Adrenal gland (tissue), 12 donors: Measurements from ENCODE around the gene LRRC71. TPM values are rescaled to one million over a fixed set of nuclear protein-coding genes. Genes with fewer than 3 reads are reported as not detected.

ENCODE experiments used
- DNase-seq, 7 donors: peaks; one replicate each; pipeline ENCODE4 v3.0.0-alpha.2; 2019 to 2020
- H3K27ac ChIP-seq, 5 donors: fragments of 200-600 bp; sonication (generic) in 4 of 5; 1 replicate in 3 of 5; 2 replicates in 2 of 5; pipeline versions ENCODE4 v1.5.1 to v1.8.0; 2016 to 2020; ENCODE audit warnings: mild to moderate bottlenecking in 1 of 5
- H3K27me3 ChIP-seq: fragments of 200-600 bp; 2 replicates; pipeline ENCODE4 v1.8.0; 2021
- H3K36me3 ChIP-seq, 2 donors: fragments of 200-600 bp; replicated peaks in 1 of 2; 1 replicate in 1 of 2; 2 replicates in 1 of 2; pipeline versions ENCODE4 v1.5.1 to v1.8.0; 2018 to 2022
- H3K4me1 ChIP-seq, 2 donors: fragments of 200-600 bp; replicated peaks in 1 of 2; 1 replicate in 1 of 2; 2 replicates in 1 of 2; pipeline versions ENCODE4 v1.5.1 to v1.8.0; 2018 to 2021
- H3K4me3 ChIP-seq, 4 donors: fragments of 200-600 bp; sonication (generic) in 3 of 4; one replicate each; pipeline ENCODE4 v1.5.1; 2016 to 2018
- H3K9me3 ChIP-seq, 3 donors: fragments of 200-600 bp; sonication (generic) in 1 of 3; replicated peaks in 1 of 3; 1 replicate in 2 of 3; 2 replicates in 1 of 3; pipeline versions ENCODE4 v1.5.1 to v1.8.0; 2016 to 2021
- CTCF ChIP-seq, 6 experiments: fragments of 450-650 bp in 4 of 6; fragments of 200-600 bp in 2 of 6; sonication (generic) in 1 of 6; IDR thresholded peaks; 1 replicate in 5 of 6; 2 replicates in 1 of 6; pipeline versions ENCODE4 v1.5.1 to v1.8.0; 2016 to 2021; ENCODE audit warnings: antibody characterized with exemption in 6 of 6, mild to moderate bottlenecking in 2 of 6, moderate library complexity in 1 of 6
- POLR2A ChIP-seq, 2 donors: fragments of 450-650 bp; IDR thresholded peaks; one replicate each; pipeline ENCODE4 v1.6.1; 2017; ENCODE audit warnings: antibody characterized with exemption in 2 of 2, mild to moderate bottlenecking in 2 of 2, moderate library complexity in 1 of 2
- WGBS, 4 donors: extraction: QIAGEN DNeasy Blood & Tissue Kit in 2 of 4; methylation state at CpG; one replicate each; pipeline versions ENCODE4 v1.1.5 to v1.1.7; 2013 to 2017; 5-methylcytosine and 5-hydroxymethylcytosine counted together
- intact Hi-C, 2 donors: fragments of 100-400 bp; cut with DNase I; formaldehyde crosslinking; loops; one replicate each; pipeline versions ENCODE4 v1.14.1 to v1.15.0; 2022 to 2023
- polyA plus RNA-seq, 3 donors: library from polyadenylated mRNA; stranded (reverse); fragments of 200-250 nt in 2 of 3; fragments of 350-450 nt in 1 of 3; fragmentation: Illumina TruSeq in 1 of 3; extraction: RNeasy Lipid Tissue Mini Kit (QIAGEN cat#74804) in 1 of 3; gene quantifications; one replicate each; pipeline ENCODE4 v1.2.3, GENCODE V29; 2013 to 2014
- total RNA-seq, 9 donors: library from RNA; depleted of rRNA in 4 of 9; stranded (reverse); fragments of >200 nt in 4 of 9; fragments of 120-200 nt in 1 of 9; fragmentation: NEBNext Ultra II Directional in 1 of 9; extraction: Animal tissue kit (Norgen Biotek cat#: 25700) in 1 of 9; gene quantifications; one replicate each; pipeline versions ENCODE4 v1.1.0 to v1.2.4, GENCODE V29; 2013 to 2023
- donor health status: healthy with polysubstance abuse.
- donor health status: Bipolar disorder and iron deficiency.
- donor health status: DM: yes; HTN: yes; CAD: no.
- donor health status: DM: no; HTN: no; CAD: no.
- donor health status: DM: no; HTN: no; CAD: no.
- donor health status: DM: yes; HTN: yes; CAD: no.

Gene LRRC71
- total and polyA plus RNA-seq, 12 donors = 0.11 to 4.6 (median 0.27) TPM; not detected in 4

GRCh38 chr1:156896490-156897033 is 23.9 kb upstream of the LRRC71 start:
- 67 to 77% (median 74%) methylated on average over 11 to 16 of the region's 16 CpGs for WGBS, 4 donors
- Histone ChIP-seq H3K4me3 (no peak overlapping the region), H3K27me3 (peaks cover 8% of the 10 kb centered on the region), H3K27ac (peak overlapping the region in 3 of 5 donors; percentile 74 to 90 (median 84)), H3K36me3 (no peaks in the 10 kb centered on the region), H3K4me1 (peaks cover 0 to 30% of the 10 kb centered on the region in 2 donors), H3K9me3 (no peaks in the 10 kb centered on the region)
- intact Hi-C loops = no loop called here
- TF ChIP-seq POLR2A (IDR thresholded peaks at IDR 0.05) (no peak), CTCF (IDR thresholded peaks at IDR 0.05) (no peak)
- DNase-seq = peak in 3 of 7 donors; percentile 28 to 61 (median 43)

GRCh38 chr1:156897078-156897825 is 23.2 kb upstream of the LRRC71 start:
- intact Hi-C loops = no loop called here
- H3K9me3 ChIP-seq = no peaks in the 10 kb centered on the region
- DNase-seq = no peak
- H3K4me1 ChIP-seq = peaks cover 0 to 28% of the 10 kb centered on the region in 2 donors
- peaks cover 8% of the 10 kb centered on the region for H3K27me3 ChIP-seq
- 69 to 71% (median 71%) methylated on average over 9 to 14 of the region's 14 CpGs for WGBS, 4 donors
- H3K4me3 ChIP-seq = no peak overlapping the region
- TF ChIP-seq POLR2A (IDR thresholded peaks at IDR 0.05) = no peak
- no peak for TF ChIP-seq CTCF (IDR thresholded peaks at IDR 0.05)
- H3K36me3 ChIP-seq = no peaks in the 10 kb centered on the region
- peak overlapping the region in 4 of 5 donors; percentile 24 to 90 (median 69) for H3K27ac ChIP-seq

GRCh38 chr1:156898161-156898566 is 22.3 kb upstream of the LRRC71 start:
- peak; percentile 45 to 81 (median 58) for DNase-seq
- TF ChIP-seq CTCF (IDR thresholded peaks at IDR 0.05) (no peak), POLR2A (IDR thresholded peaks at IDR 0.05) (no peak)
- Histone ChIP-seq H3K9me3 (no peaks in the 10 kb centered on the region), H3K27me3 (peaks cover 6% of the 10 kb centered on the region), H3K4me3 (no peak overlapping the region), H3K4me1 (peaks cover 0 to 21% of the 10 kb centered on the region in 2 donors), H3K36me3 (no peaks in the 10 kb centered on the region), H3K27ac (peak overlapping the region in 4 of 5 donors; percentile 24 to 90 (median 69))
- intact Hi-C loops = no loop called here
- 26 to 45% (median 39%) methylated on average over 11 to 13 of the region's 13 CpGs for WGBS, 4 donors

GRCh38 chr1:156898971-156899664 is 21.3 kb upstream of the LRRC71 start:
- Histone ChIP-seq H3K4me3 (no peak overlapping the region), H3K4me1 (peaks cover 0 to 25% of the 10 kb centered on the region in 2 donors), H3K36me3 (no peaks in the 10 kb centered on the region), H3K9me3 (no peaks in the 10 kb centered on the region), H3K27ac (peak overlapping the region in 3 of 5 donors; percentile 12 to 90 (median 84)), H3K27me3 (no peaks in the 10 kb centered on the region)
- 59 to 74% (median 69%) methylated on average over 12 of the region's 12 CpGs for WGBS, 4 donors
- intact Hi-C loops = no loop called here
- no peak for TF ChIP-seq CTCF (IDR thresholded peaks at IDR 0.05)
- TF ChIP-seq POLR2A (IDR thresholded peaks at IDR 0.05) = no peak
- DNase-seq = no peak
